HEK293T (cell line): Measurements from ENCODE around the gene HM13.

Experiments used
- CTCF ChIA-PET: fragments of 350-600 bp; formaldehyde crosslinking; extraction: SDS; loops from one replicate; lab custom pipeline; 2021; ENCODE audit warnings: antibody characterized with exemption, inconsistent platforms; lab: Yijun Ruan, JAX
- POLR2A ChIA-PET: fragments of 350-600 bp; formaldehyde crosslinking; extraction: SDS; loops from one replicate; lab custom pipeline; 2020; ENCODE audit warnings: antibody characterized with exemption, inconsistent platforms; lab: Yijun Ruan, JAX
- DNase-seq: peaks from one replicate; pipeline ENCODE4 v3.0.0; 2012; ENCODE audit warnings: mixed read lengths; ENCODE audit errors: extremely low spot score
- ARNT ChIP-seq: fragments of 450-650 bp; IDR thresholded peaks from 2 replicates; pipeline ENCODE4 v1.6.1; 2017; ENCODE audit warnings: mild to moderate bottlenecking
- BHLHE40 ChIP-seq: fragments of 450-650 bp; IDR thresholded peaks from 2 replicates; pipeline ENCODE4 v1.6.1; 2016; ENCODE audit warnings: mild to moderate bottlenecking, moderate library complexity, borderline replicate concordance
- CTBP1 ChIP-seq: fragments of 450-650 bp; IDR thresholded peaks from 2 replicates; pipeline ENCODE4 v1.6.1; 2016; ENCODE audit warnings: borderline replicate concordance
- ELF4 ChIP-seq: fragments of 450-650 bp; IDR thresholded peaks from 2 replicates; pipeline ENCODE4 v1.6.1; 2017; ENCODE audit warnings: antibody characterized with exemption
- FOXA1 ChIP-seq: fragments of 450-650 bp; IDR thresholded peaks from 2 replicates; pipeline ENCODE4 v1.6.1; 2016; ENCODE audit warnings: mild to moderate bottlenecking
- FOXK2 ChIP-seq: fragments of 450-650 bp; IDR thresholded peaks from 2 replicates; pipeline ENCODE4 v1.6.1; 2016; ENCODE audit warnings: mild to moderate bottlenecking
- FOXM1 ChIP-seq: fragments of 450-650 bp; IDR thresholded peaks from 2 replicates; pipeline ENCODE4 v1.6.1; 2017; ENCODE audit warnings: mild to moderate bottlenecking, borderline replicate concordance
- HDGF ChIP-seq: fragments of 450-650 bp; IDR thresholded peaks from 2 replicates; pipeline ENCODE4 v1.6.1; 2017; ENCODE audit warnings: antibody characterized with exemption, borderline replicate concordance
- L3MBTL2 ChIP-seq: fragments of 450-650 bp; conservative IDR thresholded peaks from 2 replicates; pipeline ENCODE4 v1.6.1; 2016; ENCODE audit warnings: mild to moderate bottlenecking
- LEF1 ChIP-seq: fragments of 450-650 bp; IDR thresholded peaks from 2 replicates; pipeline ENCODE4 v1.6.1; 2017; ENCODE audit warnings: mild to moderate bottlenecking, borderline replicate concordance
- NFRKB ChIP-seq: fragments of 450-650 bp; IDR thresholded peaks from 2 replicates; pipeline ENCODE4 v1.6.1; 2016; ENCODE audit warnings: mild to moderate bottlenecking, moderate library complexity
- SP1 ChIP-seq: fragments of 450-650 bp; IDR thresholded peaks from 2 replicates; pipeline ENCODE4 v1.6.1; 2017
- SUZ12 ChIP-seq: fragments of 450-650 bp; IDR thresholded peaks from 2 replicates; pipeline ENCODE4 v1.6.1; 2016; ENCODE audit warnings: mild to moderate bottlenecking
- TARDBP ChIP-seq: fragments of 450-650 bp; IDR thresholded peaks from 2 replicates; pipeline ENCODE4 v1.6.1; 2016
- ZNF384 ChIP-seq: fragments of 450-650 bp; IDR thresholded peaks from 2 replicates; pipeline ENCODE4 v1.6.1; 2016
- TF ChIP-seq, protein P1 (sequence below): fragments of 450-650 bp; IDR thresholded peaks from 2 replicates; pipeline ENCODE4 v1.6.1; 2016

HM13 gene

DNA sequence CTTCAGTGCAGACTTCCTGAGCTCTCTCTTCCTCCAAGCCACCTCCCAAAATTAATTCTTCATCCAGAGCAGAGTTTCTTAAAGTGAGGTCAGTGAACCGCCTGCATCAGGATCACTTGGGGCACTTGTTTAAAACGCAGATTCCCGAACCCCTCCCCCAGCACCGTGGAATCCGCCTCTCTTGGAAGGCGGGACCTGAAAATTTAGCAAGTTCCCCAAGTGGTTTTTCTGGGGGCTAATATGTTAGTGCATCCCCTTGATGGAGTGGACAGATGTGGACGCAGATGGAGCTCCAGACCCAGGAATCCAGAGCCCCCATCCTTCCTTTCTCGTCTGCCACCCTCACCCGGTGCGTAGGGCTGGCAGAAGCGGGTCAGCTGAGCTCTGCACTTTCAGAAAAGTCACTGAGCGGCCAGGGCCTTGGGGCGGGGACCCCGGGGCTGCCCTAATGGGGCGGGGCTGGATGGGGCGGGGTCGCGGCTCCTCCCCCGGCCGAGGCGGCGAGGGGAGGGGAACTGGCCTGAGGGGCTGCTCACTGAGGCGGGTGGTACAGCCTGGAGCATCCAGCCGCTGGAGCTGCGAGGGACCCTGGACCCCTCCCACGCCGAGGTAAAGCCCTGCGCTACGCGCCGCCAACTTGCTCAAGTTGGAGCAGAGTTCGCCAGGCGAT, 39.3 kb upstream of the HM13 start, which contains the start of the genes DEFB124 and REM1:
Gene DEFB124, minus strand, starts transcription at position 370 of the 670 bp plus-strand sequence. CDS start 2,114 bp downstream, outside the sequence.
Gene REM1, plus strand, starts transcription at position 531 of the 670 bp plus-strand sequence. CDS start 1,158 bp downstream, outside the sequence.
- no peak for TF ChIP-seq SUZ12
- no peak for TF ChIP-seq CTBP1
- POLR2A ChIA-PET, result no interaction called here
- DNase-seq, result no peak
- CTCF ChIA-PET, result interaction anchor here (0.6 to 0.9 kb wide), 2 partner anchors 14 to 29 kb away, joined by 3 to 4 read pairs; no protein-coding TSS in a partner anchor

GRCh38 chr20:31475472-31476293, 38.6 kb upstream of the HM13 start:
- ChIA-PET POLR2A (interaction anchor here (0.9 kb wide), 1 partner anchor 97 kb away, joined by 3 read pairs; no protein-coding TSS in a partner anchor), CTCF (no interaction called here)
- no peak for DNase-seq
- TF ChIP-seq NFRKB, result no peak
- TF ChIP-seq FOXA1, result no peak
- no peak for TF ChIP-seq FOXM1
- TF ChIP-seq ZNF384, result no peak
- no peak for TF ChIP-seq L3MBTL2
- TF ChIP-seq HDGF, result no peak
- TF ChIP-seq BHLHE40, result no peak
- no peak for TF ChIP-seq SUZ12
- no peak for TF ChIP-seq ELF4

DNA sequence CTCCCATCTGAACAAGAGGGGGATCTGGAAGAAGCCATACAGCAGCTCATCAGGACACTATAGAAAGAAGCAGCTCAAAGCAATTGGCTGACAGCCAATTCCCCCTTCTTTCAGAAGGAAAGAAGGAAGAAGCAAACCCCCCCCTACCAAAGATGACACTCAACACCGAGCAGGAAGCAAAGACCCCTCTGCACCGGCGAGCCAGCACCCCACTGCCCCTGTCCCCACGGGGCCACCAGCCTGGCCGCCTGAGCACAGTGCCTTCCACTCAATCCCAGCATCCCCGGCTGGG, 38.0 kb upstream of the HM13 start:
- ChIA-PET CTCF (no interaction called here), POLR2A (interaction anchor here (0.9 kb wide), 1 partner anchor 96 kb away, joined by 3 read pairs; no protein-coding TSS in a partner anchor)
- no peak for DNase-seq
- TF ChIP-seq HDGF (no peak), FOXM1 (no peak), FOXA1 (no peak), CTBP1 (no peak), NFRKB (no peak), FOXK2 (no peak), BHLHE40 (no peak), LEF1 (no peak), SP1 (no peak), SUZ12 (no peak), ZNF384 (no peak), ELF4 (no peak), ARNT (no peak), L3MBTL2 (no peak), TARDBP (no peak)
- TF ChIP-seq, protein P1, sequence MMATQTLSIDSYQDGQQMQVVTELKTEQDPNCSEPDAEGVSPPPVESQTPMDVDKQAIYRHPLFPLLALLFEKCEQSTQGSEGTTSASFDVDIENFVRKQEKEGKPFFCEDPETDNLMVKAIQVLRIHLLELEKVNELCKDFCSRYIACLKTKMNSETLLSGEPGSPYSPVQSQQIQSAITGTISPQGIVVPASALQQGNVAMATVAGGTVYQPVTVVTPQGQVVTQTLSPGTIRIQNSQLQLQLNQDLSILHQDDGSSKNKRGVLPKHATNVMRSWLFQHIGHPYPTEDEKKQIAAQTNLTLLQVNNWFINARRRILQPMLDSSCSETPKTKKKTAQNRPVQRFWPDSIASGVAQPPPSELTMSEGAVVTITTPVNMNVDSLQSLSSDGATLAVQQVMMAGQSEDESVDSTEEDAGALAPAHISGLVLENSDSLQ, result no peak

- POLR2A ChIA-PET, result interaction anchor here (0.9 kb wide), 1 partner anchor 96 kb away, joined by 3 read pairs; no protein-coding TSS in a partner anchor
- DNase-seq, result no peak
- no peak for TF ChIP-seq SP1
- TF ChIP-seq FOXA1, result no peak
- no peak for TF ChIP-seq NFRKB
- CTCF ChIA-PET, result no interaction called here
These were observed 37.5 kb upstream of the HM13 start for GRCh38 chr20:31476643-31477215.

- ChIA-PET POLR2A (no interaction called here), CTCF (interaction anchor here (0.8 kb wide), 1 partner anchor 19 kb away, joined by 3 read pairs; no protein-coding TSS in a partner anchor)
- no peak for DNase-seq
- TF ChIP-seq, protein P1, result no peak
- TF ChIP-seq SUZ12 (no peak), NFRKB (no peak), HDGF (no peak)
These were observed 30.2 kb upstream of the HM13 start for GRCh38 chr20:31484001-31484400.

DNA sequence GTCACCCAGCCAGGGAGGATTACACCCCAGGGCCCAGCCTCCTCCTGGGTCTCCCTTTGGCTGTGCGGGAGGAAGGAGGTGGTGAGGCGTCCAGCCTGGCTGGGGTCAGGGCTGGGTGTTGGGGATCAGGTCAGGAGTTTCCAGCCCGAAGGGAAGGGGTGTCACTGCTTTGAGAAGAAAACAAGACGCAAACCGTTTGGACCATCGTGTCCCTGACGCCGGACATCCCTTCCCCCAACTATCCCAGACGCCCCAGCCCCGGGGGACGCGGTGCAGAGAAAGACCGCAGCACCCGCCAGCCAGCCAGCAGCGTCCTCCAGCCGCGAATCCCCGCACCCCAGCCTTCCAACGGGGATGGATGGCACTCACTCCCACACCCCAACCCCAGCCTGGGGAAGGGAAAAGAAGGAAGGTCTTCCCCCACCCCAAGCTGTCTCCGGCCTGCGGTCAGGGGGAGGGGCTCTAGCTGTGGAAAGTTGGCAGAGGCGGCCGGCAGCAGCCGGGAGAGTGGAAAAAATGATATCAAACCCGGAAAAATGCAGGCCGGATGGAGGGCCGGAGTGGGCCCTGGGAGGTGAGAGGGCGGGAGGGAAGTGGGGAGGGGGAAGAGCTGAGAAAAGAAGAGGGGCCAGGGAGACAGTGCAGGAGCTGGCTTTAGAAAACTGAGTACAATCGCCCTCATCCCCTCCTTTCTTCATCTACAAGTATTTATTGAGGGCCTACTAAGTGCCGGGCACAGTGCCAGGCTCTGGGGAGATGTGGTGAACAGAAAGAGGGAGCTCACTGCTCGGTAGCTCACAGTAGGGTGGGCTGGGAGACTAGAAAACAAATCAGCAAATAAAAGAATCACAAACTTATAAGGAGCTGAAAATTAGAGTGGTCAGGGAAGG, 28.5 kb upstream of the HM13 start:
- ChIA-PET CTCF (interaction anchor here (2.1 kb wide), 1 partner anchor 17 kb away, joined by 6 read pairs; no protein-coding TSS in a partner anchor), POLR2A (no interaction called here)
- DNase-seq, result no peak
- TF ChIP-seq SP1 (no peak), HDGF (no peak), SUZ12 (no peak), ZNF384 (no peak), BHLHE40 (no peak), NFRKB (no peak), FOXK2 (no peak), FOXM1 (no peak)
